Duodenal mucosa (tissue), 2 donors: ENCODE measurements around the gene CFAP298.
"Not testable (repeated sequence)": the region's sequence is repeated elsewhere in the genome, so short reads cannot be mapped to it uniquely, and the experiment has no call there.

Experiments
- H3K27ac ChIP-seq: one replicate; pipeline ENCODE4 v1.7.0; 2013; ENCODE audit warnings: low read depth, low read length
- H3K27me3 ChIP-seq, 2 donors: one replicate each; pipeline ENCODE4 v1.7.0; 2013; ENCODE audit warnings: low read length in 2 of 2, control low read depth in 1 of 2; ENCODE audit not compliant: insufficient read depth in 2 of 2, control insufficient read depth in 1 of 2
- H3K36me3 ChIP-seq, 2 donors: one replicate each; pipeline ENCODE4 v1.7.0; 2013; ENCODE audit warnings: low read length in 2 of 2, control low read depth in 1 of 2; ENCODE audit not compliant: insufficient read depth in 2 of 2, control insufficient read depth in 1 of 2
- H3K4me1 ChIP-seq, 2 donors: one replicate each; pipeline ENCODE4 v1.7.0; 2013; ENCODE audit warnings: low read length in 2 of 2, control low read depth in 1 of 2; ENCODE audit not compliant: insufficient read depth in 2 of 2, control insufficient read depth in 1 of 2
- H3K4me3 ChIP-seq, 2 donors: one replicate each; pipeline ENCODE4 v1.7.0; 2013; ENCODE audit warnings: low read length in 2 of 2, low read depth in 1 of 2
- H3K9ac ChIP-seq, 2 donors: one replicate each; pipeline ENCODE4 v1.7.0; 2013; ENCODE audit warnings: low read length in 2 of 2, low read depth in 1 of 2
- H3K9me3 ChIP-seq, 2 donors: one replicate each; pipeline ENCODE4 v1.7.0; 2013; ENCODE audit warnings: low read length in 2 of 2, control low read depth in 1 of 2; ENCODE audit not compliant: control insufficient read depth in 1 of 2

The CFAP298 gene

GRCh38 chr21:32612075-32612998 is at the start of gene CFAP298:
Gene CFAP298 (minus strand): TSS chr21:32612377. CDS start chr21:32612243, 134 bp downstream.
- H3K4me1 ChIP-seq: peaks cover 6 to 14% of the 10 kb centered on the region in 2 donors
- H3K9me3 ChIP-seq: no peaks in the 10 kb centered on the region
- peaks cover 10 to 20% of the 10 kb centered on the region in 2 donors for H3K36me3 ChIP-seq
- H3K27ac ChIP-seq: peak within 1 kb of the TSS; percentile 93
- H3K4me3 ChIP-seq: peak within 1 kb of the TSS; percentile 99
- peak within 1 kb of the TSS; percentile 83 to 94 for H3K9ac ChIP-seq
- no peaks in the 10 kb centered on the region for H3K27me3 ChIP-seq

GRCh38 chr21:32661026-32661782 is 49.0 kb upstream of the CFAP298 start:
- H3K27ac ChIP-seq, H3K27me3 ChIP-seq, H3K4me3 ChIP-seq, H3K9ac ChIP-seq, H3K4me1 ChIP-seq: not testable (repeated sequence)
- H3K36me3 ChIP-seq: peaks cover 32 to 59% of the 10 kb centered on the region in 2 donors
- peaks cover 14 to 19% of the 10 kb centered on the region in 2 donors for H3K9me3 ChIP-seq

GRCh38 chr21:32658524-32658923 is 46.3 kb upstream of the CFAP298 start:
- Histone ChIP-seq H3K9ac (no peak overlapping the region), H3K27ac (no peak overlapping the region), H3K4me1 (no peaks in the 10 kb centered on the region), H3K27me3 (no peaks in the 10 kb centered on the region), H3K4me3 (no peak overlapping the region), H3K9me3 (no peaks in the 10 kb centered on the region), H3K36me3 (peaks cover 9 to 32% of the 10 kb centered on the region in 2 donors)

- no peaks in the 10 kb centered on the region for H3K27me3 ChIP-seq
- no peaks in the 10 kb centered on the region for H3K4me1 ChIP-seq
- no peak overlapping the region for H3K9ac ChIP-seq
- H3K9me3 ChIP-seq: no peaks in the 10 kb centered on the region
- no peak overlapping the region for H3K27ac ChIP-seq
- no peak overlapping the region for H3K4me3 ChIP-seq
- H3K36me3 ChIP-seq: peaks cover 8 to 14% of the 10 kb centered on the region in 2 donors
Observed at GRCh38 chr21:32653326-32653901, 41.2 kb upstream of the CFAP298 start.

GRCh38 chr21:32648165-32648564 is 36.0 kb upstream of the CFAP298 start:
- no peak overlapping the region for H3K9ac ChIP-seq
- no peaks in the 10 kb centered on the region for H3K4me1 ChIP-seq
- H3K27ac ChIP-seq: no peak overlapping the region
- H3K36me3 ChIP-seq: peaks cover 10 to 13% of the 10 kb centered on the region in 2 donors
- no peaks in the 10 kb centered on the region for H3K9me3 ChIP-seq
- no peaks in the 10 kb centered on the region for H3K27me3 ChIP-seq
- no peak overlapping the region for H3K4me3 ChIP-seq

- H3K36me3 ChIP-seq: peaks cover 8 to 23% of the 10 kb centered on the region in 2 donors
- H3K4me3 ChIP-seq: no peak overlapping the region
- H3K9me3 ChIP-seq: no peaks in the 10 kb centered on the region
- H3K27ac ChIP-seq: no peak overlapping the region
- H3K27me3 ChIP-seq: no peaks in the 10 kb centered on the region
- no peak overlapping the region for H3K9ac ChIP-seq
- H3K4me1 ChIP-seq: no peaks in the 10 kb centered on the region
Observed at GRCh38 chr21:32645261-32646182, 33.3 kb upstream of the CFAP298 start.

- Histone ChIP-seq H3K9me3 (no peaks in the 10 kb centered on the region), H3K9ac (no peak overlapping the region), H3K36me3 (peaks cover 10 to 48% of the 10 kb centered on the region in 2 donors), H3K4me3 (no peak overlapping the region), H3K27me3 (no peaks in the 10 kb centered on the region), H3K4me1 (no peaks in the 10 kb centered on the region), H3K27ac (no peak overlapping the region)
Observed at GRCh38 chr21:32641710-32642698, 29.8 kb upstream of the CFAP298 start.

GRCh38 chr21:32626621-32627196 is 14.5 kb upstream of the CFAP298 start:
- peaks cover 0 to 3% of the 10 kb centered on the region in 2 donors for H3K9me3 ChIP-seq
- no peaks in the 10 kb centered on the region for H3K4me1 ChIP-seq
- no peak overlapping the region for H3K9ac ChIP-seq
- no peak overlapping the region for H3K27ac ChIP-seq
- no peaks in the 10 kb centered on the region for H3K27me3 ChIP-seq
- no peak overlapping the region for H3K4me3 ChIP-seq
- peaks cover 14 to 18% of the 10 kb centered on the region in 2 donors for H3K36me3 ChIP-seq
